Measurements from ENCODE around the gene IZUMO1. TPM values are rescaled to one million over a fixed set of nuclear protein-coding genes. Genes with fewer than 3 reads are reported as not detected.
A peak's percentile ranks its signal among the peaks of the same experiment; 100 is the strongest.

IZUMO1 gene
- total RNA-seq, 4 donors from 2014 or later, result under 0.01 to 2.3 TPM; not detected in 2

DNA sequence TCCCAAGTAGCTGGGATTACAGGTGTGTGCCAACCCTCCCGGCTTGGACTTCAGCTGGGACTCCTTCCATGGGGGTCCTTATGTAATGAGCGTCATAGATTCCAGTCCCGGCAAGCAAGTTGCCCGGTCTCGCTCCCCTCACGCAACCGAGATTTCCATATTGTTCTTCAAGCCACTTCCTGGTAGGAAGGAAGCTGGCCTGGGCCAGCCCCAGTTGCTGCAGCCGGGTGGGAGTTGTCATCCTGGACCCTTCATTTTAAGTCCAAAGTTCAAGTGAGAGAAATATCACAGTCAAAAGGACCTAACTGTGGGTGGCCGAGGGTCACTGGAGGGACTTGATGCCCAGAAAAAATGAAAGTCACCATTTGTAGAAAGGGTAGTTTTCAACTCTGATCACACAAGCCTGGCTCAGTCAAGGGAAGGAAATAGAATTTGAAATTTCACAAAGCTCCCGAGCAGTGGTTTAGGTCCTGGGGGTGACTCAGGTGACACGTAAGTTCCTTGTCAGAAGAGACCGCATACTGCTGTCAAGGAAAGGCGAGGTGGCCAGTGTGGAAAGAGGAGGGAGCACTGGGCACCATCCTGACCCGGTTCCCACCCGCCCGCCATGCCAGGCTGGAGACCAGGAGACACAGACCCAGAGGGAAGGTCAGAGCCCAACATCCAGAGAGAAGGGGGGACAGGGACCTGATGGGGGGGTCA is 13.9 kb upstream of the IZUMO1 start:
- H3K9me3 ChIP-seq, result no peaks in the 10 kb centered on the region
- DNase-seq, result no peak
- no peak overlapping the region for H3K4me3 ChIP-seq
- H3K27ac ChIP-seq, result peak overlapping the region; percentile 5 to 35
- no peaks in the 10 kb centered on the region for H3K4me1 ChIP-seq
- no peaks in the 10 kb centered on the region for H3K36me3 ChIP-seq
- H3K27me3 ChIP-seq, result no peaks in the 10 kb centered on the region
- TF ChIP-seq POLR2A (IDR thresholded peaks at IDR 0.05), result no peak
- TF ChIP-seq, protein P1, sequence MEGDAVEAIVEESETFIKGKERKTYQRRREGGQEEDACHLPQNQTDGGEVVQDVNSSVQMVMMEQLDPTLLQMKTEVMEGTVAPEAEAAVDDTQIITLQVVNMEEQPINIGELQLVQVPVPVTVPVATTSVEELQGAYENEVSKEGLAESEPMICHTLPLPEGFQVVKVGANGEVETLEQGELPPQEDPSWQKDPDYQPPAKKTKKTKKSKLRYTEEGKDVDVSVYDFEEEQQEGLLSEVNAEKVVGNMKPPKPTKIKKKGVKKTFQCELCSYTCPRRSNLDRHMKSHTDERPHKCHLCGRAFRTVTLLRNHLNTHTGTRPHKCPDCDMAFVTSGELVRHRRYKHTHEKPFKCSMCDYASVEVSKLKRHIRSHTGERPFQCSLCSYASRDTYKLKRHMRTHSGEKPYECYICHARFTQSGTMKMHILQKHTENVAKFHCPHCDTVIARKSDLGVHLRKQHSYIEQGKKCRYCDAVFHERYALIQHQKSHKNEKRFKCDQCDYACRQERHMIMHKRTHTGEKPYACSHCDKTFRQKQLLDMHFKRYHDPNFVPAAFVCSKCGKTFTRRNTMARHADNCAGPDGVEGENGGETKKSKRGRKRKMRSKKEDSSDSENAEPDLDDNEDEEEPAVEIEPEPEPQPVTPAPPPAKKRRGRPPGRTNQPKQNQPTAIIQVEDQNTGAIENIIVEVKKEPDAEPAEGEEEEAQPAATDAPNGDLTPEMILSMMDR (IDR thresholded peaks at IDR 0.05), result no peak
- intact Hi-C loops (cut with DNase I; ENCODE audit: low total_unique reads), result no loop called here

GRCh38 chr19:48757741-48758144 is 11.0 kb upstream of the IZUMO1 start:
- Histone ChIP-seq H3K27ac (no peak overlapping the region), H3K36me3 (no peaks in the 10 kb centered on the region), H3K4me3 (no peak overlapping the region), H3K4me1 (no peaks in the 10 kb centered on the region), H3K9me3 (no peaks in the 10 kb centered on the region), H3K27me3 (no peaks in the 10 kb centered on the region)
- TF ChIP-seq, protein P1 (IDR thresholded peaks at IDR 0.05), result no peak
- no peak for TF ChIP-seq POLR2A (IDR thresholded peaks at IDR 0.05)
- no peak for DNase-seq
- intact Hi-C loops (cut with DNase I; ENCODE audit: low total_unique reads), result no loop called here

GRCh38 chr19:48757089-48757675 is 10.5 kb upstream of the IZUMO1 start:
- TF ChIP-seq POLR2A (IDR thresholded peaks at IDR 0.05), result no peak
- TF ChIP-seq, protein P1 (IDR thresholded peaks at IDR 0.05), result no peak
- Histone ChIP-seq H3K9me3 (no peaks in the 10 kb centered on the region), H3K4me1 (no peaks in the 10 kb centered on the region), H3K27ac (no peak overlapping the region), H3K4me3 (no peak overlapping the region), H3K36me3 (no peaks in the 10 kb centered on the region), H3K27me3 (no peaks in the 10 kb centered on the region)
- intact Hi-C loops (cut with DNase I; ENCODE audit: low total_unique reads), result no loop called here
- DNase-seq, result no peak

- DNase-seq, result no peak
- intact Hi-C loops (cut with DNase I; ENCODE audit: low total_unique reads), result no loop called here
- Histone ChIP-seq H3K27ac (no peak overlapping the region), H3K36me3 (no peaks in the 10 kb centered on the region), H3K9me3 (no peaks in the 10 kb centered on the region), H3K27me3 (no peaks in the 10 kb centered on the region), H3K4me3 (no peak overlapping the region), H3K4me1 (no peaks in the 10 kb centered on the region)
- TF ChIP-seq, protein P1 (IDR thresholded peaks at IDR 0.05), result no peak
- TF ChIP-seq POLR2A (IDR thresholded peaks at IDR 0.05), result no peak
These were observed 10.0 kb upstream of the IZUMO1 start for GRCh38 chr19:48756686-48757085.

GRCh38 chr19:48756212-48756611 is 9.5 kb upstream of the IZUMO1 start:
- H3K36me3 ChIP-seq, result no peaks in the 10 kb centered on the region
- intact Hi-C loops (cut with DNase I; ENCODE audit: low total_unique reads), result no loop called here
- H3K9me3 ChIP-seq, result no peaks in the 10 kb centered on the region
- H3K27ac ChIP-seq, result no peak overlapping the region
- no peaks in the 10 kb centered on the region for H3K27me3 ChIP-seq
- H3K4me1 ChIP-seq, result no peaks in the 10 kb centered on the region
- TF ChIP-seq, protein P1 (IDR thresholded peaks at IDR 0.05), result no peak
- TF ChIP-seq POLR2A (IDR thresholded peaks at IDR 0.05), result no peak
- DNase-seq, result no peak
- no peak overlapping the region for H3K4me3 ChIP-seq

Data from uterus (tissue), 4 donors.